ENCODE measurements around the gene ATP8A1.

Gene ATP8A1

GRCh38 chr4:42618023-42618422, 38.9 kb downstream of the ATP8A1 start:
- peaks cover 20% of the 10 kb centered on the region for H3K4me1 Mint-ChIP-seq (ENCODE audit: low read depth)
- no peak overlapping the region for H3K27ac Mint-ChIP-seq
- no peaks in the 10 kb centered on the region for H3K27me3 Mint-ChIP-seq
- H3K36me3 Mint-ChIP-seq: peaks cover 44% of the 10 kb centered on the region
- H3K4me3 Mint-ChIP-seq: no peak overlapping the region
- H3K9me3 Mint-ChIP-seq (ENCODE audit: low read depth): no peaks in the 10 kb centered on the region

GRCh38 chr4:42617030-42617429, 39.9 kb downstream of the ATP8A1 start:
- H3K9me3 Mint-ChIP-seq (ENCODE audit: low read depth): no peaks in the 10 kb centered on the region
- peaks cover 43% of the 10 kb centered on the region for H3K36me3 Mint-ChIP-seq
- H3K4me1 Mint-ChIP-seq (ENCODE audit: low read depth): peaks cover 22% of the 10 kb centered on the region
- H3K27ac Mint-ChIP-seq: no peak overlapping the region
- H3K27me3 Mint-ChIP-seq: no peaks in the 10 kb centered on the region
- no peak overlapping the region for H3K4me3 Mint-ChIP-seq

- H3K27me3 Mint-ChIP-seq: no peaks in the 10 kb centered on the region
- H3K4me1 Mint-ChIP-seq (ENCODE audit: low read depth): peaks cover 22% of the 10 kb centered on the region
- H3K27ac Mint-ChIP-seq: no peak overlapping the region
- no peaks in the 10 kb centered on the region for H3K9me3 Mint-ChIP-seq (ENCODE audit: low read depth)
- H3K36me3 Mint-ChIP-seq: peaks cover 44% of the 10 kb centered on the region
- no peak overlapping the region for H3K4me3 Mint-ChIP-seq
Measured at GRCh38 chr4:42616572-42616971, 40.3 kb downstream of the ATP8A1 start.

- peaks cover 40% of the 10 kb centered on the region for H3K36me3 Mint-ChIP-seq
- no peaks in the 10 kb centered on the region for H3K27me3 Mint-ChIP-seq
- peaks cover 19% of the 10 kb centered on the region for H3K4me1 Mint-ChIP-seq (ENCODE audit: low read depth)
- no peak overlapping the region for H3K27ac Mint-ChIP-seq
- no peak overlapping the region for H3K4me3 Mint-ChIP-seq
- H3K9me3 Mint-ChIP-seq (ENCODE audit: low read depth): no peaks in the 10 kb centered on the region
Measured at GRCh38 chr4:42615131-42615763, 41.7 kb downstream of the ATP8A1 start.

GRCh38 chr4:42612898-42613297, 44.0 kb downstream of the ATP8A1 start:
- Mint-ChIP-seq H3K36me3 (peaks cover 37% of the 10 kb centered on the region), H3K27me3 (no peaks in the 10 kb centered on the region)

GRCh38 chr4:42610941-42611340, 46.0 kb downstream of the ATP8A1 start:
- H3K4me1 Mint-ChIP-seq (ENCODE audit: low read depth): peaks cover 26% of the 10 kb centered on the region

More at GRCh38 chr4:42612898-42613297, 44.0 kb downstream of the ATP8A1 start:
- Mint-ChIP-seq H3K27ac (no peak overlapping the region), H3K4me3 (no peak overlapping the region), H3K9me3 (ENCODE audit: low read depth) (no peaks in the 10 kb centered on the region), H3K4me1 (ENCODE audit: low read depth) (peaks cover 29% of the 10 kb centered on the region)

GRCh38 chr4:42609051-42609450, 47.9 kb downstream of the ATP8A1 start:
- Mint-ChIP-seq H3K4me1 (ENCODE audit: low read depth) (peaks cover 35% of the 10 kb centered on the region), H3K27me3 (no peaks in the 10 kb centered on the region), H3K27ac (no peak overlapping the region), H3K9me3 (ENCODE audit: low read depth) (no peaks in the 10 kb centered on the region), H3K4me3 (peak overlapping the region; percentile 0), H3K36me3 (peaks cover 41% of the 10 kb centered on the region)

More at GRCh38 chr4:42610941-42611340, 46.0 kb downstream of the ATP8A1 start:
- Mint-ChIP-seq H3K9me3 (ENCODE audit: low read depth) (no peaks in the 10 kb centered on the region), H3K4me3 (no peak overlapping the region), H3K36me3 (peaks cover 35% of the 10 kb centered on the region), H3K27me3 (no peaks in the 10 kb centered on the region), H3K27ac (no peak overlapping the region)

GRCh38 chr4:42608551-42608950, 48.4 kb downstream of the ATP8A1 start:
- Mint-ChIP-seq H3K4me3 (no peak overlapping the region), H3K4me1 (ENCODE audit: low read depth) (peaks cover 39% of the 10 kb centered on the region), H3K27me3 (no peaks in the 10 kb centered on the region), H3K27ac (no peak overlapping the region), H3K9me3 (ENCODE audit: low read depth) (no peaks in the 10 kb centered on the region), H3K36me3 (peaks cover 45% of the 10 kb centered on the region)

- no peak overlapping the region for H3K4me3 Mint-ChIP-seq
- H3K27ac Mint-ChIP-seq: no peak overlapping the region
- peaks cover 38% of the 10 kb centered on the region for H3K4me1 Mint-ChIP-seq (ENCODE audit: low read depth)
- H3K36me3 Mint-ChIP-seq: peaks cover 43% of the 10 kb centered on the region
- H3K9me3 Mint-ChIP-seq (ENCODE audit: low read depth): no peaks in the 10 kb centered on the region
- no peaks in the 10 kb centered on the region for H3K27me3 Mint-ChIP-seq
Measured at GRCh38 chr4:42607011-42607726, 49.7 kb downstream of the ATP8A1 start.

- H3K27me3 Mint-ChIP-seq: no peaks in the 10 kb centered on the region
- H3K4me3 Mint-ChIP-seq: no peak overlapping the region
- peaks cover 35% of the 10 kb centered on the region for H3K4me1 Mint-ChIP-seq (ENCODE audit: low read depth)
- no peaks in the 10 kb centered on the region for H3K9me3 Mint-ChIP-seq (ENCODE audit: low read depth)
- H3K36me3 Mint-ChIP-seq: peaks cover 31% of the 10 kb centered on the region
- no peak overlapping the region for H3K27ac Mint-ChIP-seq
Measured at GRCh38 chr4:42605264-42605663, 51.6 kb downstream of the ATP8A1 start.

GRCh38 chr4:42603862-42604261, 53.0 kb downstream of the ATP8A1 start:
- H3K36me3 Mint-ChIP-seq: peaks cover 21% of the 10 kb centered on the region
- peaks cover 26% of the 10 kb centered on the region for H3K4me1 Mint-ChIP-seq (ENCODE audit: low read depth)

GRCh38 chr4:42600578-42600977, 56.3 kb downstream of the ATP8A1 start:
- Mint-ChIP-seq H3K27ac (no peak overlapping the region), H3K36me3 (peaks cover 11% of the 10 kb centered on the region), H3K27me3 (no peaks in the 10 kb centered on the region), H3K4me1 (ENCODE audit: low read depth) (peaks cover 16% of the 10 kb centered on the region), H3K9me3 (ENCODE audit: low read depth) (no peaks in the 10 kb centered on the region), H3K4me3 (no peak overlapping the region)

More at GRCh38 chr4:42603862-42604261, 53.0 kb downstream of the ATP8A1 start:
- Mint-ChIP-seq H3K27me3 (no peaks in the 10 kb centered on the region), H3K9me3 (ENCODE audit: low read depth) (no peaks in the 10 kb centered on the region), H3K4me3 (no peak overlapping the region), H3K27ac (no peak overlapping the region)

- no peak overlapping the region for H3K4me3 Mint-ChIP-seq
- no peaks in the 10 kb centered on the region for H3K27me3 Mint-ChIP-seq
- H3K4me1 Mint-ChIP-seq (ENCODE audit: low read depth): peaks cover 2% of the 10 kb centered on the region
- no peaks in the 10 kb centered on the region for H3K36me3 Mint-ChIP-seq
- no peak overlapping the region for H3K27ac Mint-ChIP-seq
- H3K9me3 Mint-ChIP-seq (ENCODE audit: low read depth): no peaks in the 10 kb centered on the region
Measured at GRCh38 chr4:42596918-42597317, 60.0 kb downstream of the ATP8A1 start.

GRCh38 chr4:42594888-42595287, 62.0 kb downstream of the ATP8A1 start:
- H3K36me3 Mint-ChIP-seq: no peaks in the 10 kb centered on the region
- no peak overlapping the region for H3K27ac Mint-ChIP-seq
- H3K4me3 Mint-ChIP-seq: no peak overlapping the region
- H3K9me3 Mint-ChIP-seq (ENCODE audit: low read depth): no peaks in the 10 kb centered on the region
- H3K27me3 Mint-ChIP-seq: no peaks in the 10 kb centered on the region
- H3K4me1 Mint-ChIP-seq (ENCODE audit: low read depth): no peaks in the 10 kb centered on the region

GRCh38 chr4:42588909-42589308, 68.0 kb downstream of the ATP8A1 start:
- peak overlapping the region; percentile 41 for H3K27ac Mint-ChIP-seq
- H3K9me3 Mint-ChIP-seq (ENCODE audit: low read depth): no peaks in the 10 kb centered on the region
- no peak overlapping the region for H3K4me3 Mint-ChIP-seq
- no peaks in the 10 kb centered on the region for H3K4me1 Mint-ChIP-seq (ENCODE audit: low read depth)
- H3K36me3 Mint-ChIP-seq: peaks cover 23% of the 10 kb centered on the region
- no peaks in the 10 kb centered on the region for H3K27me3 Mint-ChIP-seq

Data from activated naive CD8-positive, alpha-beta T cell (primary cell).